Neural progenitor cell (in vitro differentiated cells): Measurements from ENCODE around the gene ERVFRD-1.

Experiments
- EZH2 ChIP-seq: fragments of 200-600 bp; sonication (generic); IDR thresholded peaks from 2 replicates; pipeline ENCODE4 v1.6.1; 2017; ENCODE audit warnings: antibody characterized with exemption, mild to moderate bottlenecking, moderate library complexity
- EZH2phosphoT487 ChIP-seq: fragments of 200-600 bp; sonication (generic); IDR thresholded peaks from 2 replicates; pipeline ENCODE4 v1.6.1; 2017; ENCODE audit warnings: antibody characterized with exemption
- TF ChIP-seq, protein P1 (sequence below): fragments of 200-600 bp; sonication (generic); IDR thresholded peaks from 2 replicates; pipeline ENCODE4 v1.5.1; 2017; ENCODE audit warnings: antibody characterized with exemption, mild to moderate bottlenecking

DNA sequence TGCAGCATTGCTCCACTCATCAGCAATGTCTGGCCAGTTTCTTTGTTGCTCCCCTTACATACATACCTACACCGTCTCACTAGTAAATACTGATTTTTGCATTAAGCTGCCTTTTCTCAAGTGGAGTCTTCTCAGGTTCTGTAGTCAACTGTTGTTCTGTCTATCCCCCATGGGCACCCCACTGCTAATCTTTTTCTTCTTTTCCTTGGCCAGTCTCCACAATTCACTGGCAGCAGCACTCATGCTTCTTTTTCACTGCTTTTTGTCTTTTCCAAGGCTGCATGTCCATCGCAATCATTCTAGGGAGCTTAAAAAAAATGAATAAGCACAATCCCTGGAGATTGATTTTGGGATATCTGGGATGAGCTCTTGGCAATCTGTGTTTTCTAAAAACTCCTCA, 10.3 kb upstream of the ERVFRD-1 start:
- no peak for TF ChIP-seq EZH2phosphoT487
- TF ChIP-seq, protein P1, sequence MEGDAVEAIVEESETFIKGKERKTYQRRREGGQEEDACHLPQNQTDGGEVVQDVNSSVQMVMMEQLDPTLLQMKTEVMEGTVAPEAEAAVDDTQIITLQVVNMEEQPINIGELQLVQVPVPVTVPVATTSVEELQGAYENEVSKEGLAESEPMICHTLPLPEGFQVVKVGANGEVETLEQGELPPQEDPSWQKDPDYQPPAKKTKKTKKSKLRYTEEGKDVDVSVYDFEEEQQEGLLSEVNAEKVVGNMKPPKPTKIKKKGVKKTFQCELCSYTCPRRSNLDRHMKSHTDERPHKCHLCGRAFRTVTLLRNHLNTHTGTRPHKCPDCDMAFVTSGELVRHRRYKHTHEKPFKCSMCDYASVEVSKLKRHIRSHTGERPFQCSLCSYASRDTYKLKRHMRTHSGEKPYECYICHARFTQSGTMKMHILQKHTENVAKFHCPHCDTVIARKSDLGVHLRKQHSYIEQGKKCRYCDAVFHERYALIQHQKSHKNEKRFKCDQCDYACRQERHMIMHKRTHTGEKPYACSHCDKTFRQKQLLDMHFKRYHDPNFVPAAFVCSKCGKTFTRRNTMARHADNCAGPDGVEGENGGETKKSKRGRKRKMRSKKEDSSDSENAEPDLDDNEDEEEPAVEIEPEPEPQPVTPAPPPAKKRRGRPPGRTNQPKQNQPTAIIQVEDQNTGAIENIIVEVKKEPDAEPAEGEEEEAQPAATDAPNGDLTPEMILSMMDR: no peak
- no peak for TF ChIP-seq EZH2
